ENCODE results near the gene PEAK1.

The PEAK1 gene

GRCh38 chr15:77098572-77098971, 321.3 kb downstream of the PEAK1 start:
- DNase-seq (ENCODE audit: low read depth in 1 of 2, low spot score in 1 of 2): no peak

- no peak for DNase-seq (ENCODE audit: low read depth in 1 of 2, low spot score in 1 of 2)
These were observed 322.0 kb downstream of the PEAK1 start for GRCh38 chr15:77097921-77098320.

GRCh38 chr15:77097248-77097721, 322.6 kb downstream of the PEAK1 start:
- no peak for DNase-seq (ENCODE audit: low read depth in 1 of 2, low spot score in 1 of 2)

GRCh38 chr15:77096541-77096940, 323.4 kb downstream of the PEAK1 start:
- no peak for DNase-seq (ENCODE audit: low read depth in 1 of 2, low spot score in 1 of 2)

- no peak for DNase-seq (ENCODE audit: low read depth in 1 of 2, low spot score in 1 of 2)
These were observed 323.8 kb downstream of the PEAK1 start for GRCh38 chr15:77096138-77096537.

- no peak for DNase-seq (ENCODE audit: low read depth in 1 of 2, low spot score in 1 of 2)
These were observed 325.4 kb downstream of the PEAK1 start for GRCh38 chr15:77094397-77095030.

GRCh38 chr15:77093436-77093835, 326.5 kb downstream of the PEAK1 start:
- DNase-seq (ENCODE audit: low read depth in 1 of 2, low spot score in 1 of 2): no peak

- no peak for DNase-seq (ENCODE audit: low read depth in 1 of 2, low spot score in 1 of 2)
These were observed 328.8 kb downstream of the PEAK1 start for GRCh38 chr15:77091097-77091496.

- DNase-seq (ENCODE audit: low read depth in 1 of 2, low spot score in 1 of 2): no peak
These were observed 332.7 kb downstream of the PEAK1 start for GRCh38 chr15:77087213-77087612.

GRCh38 chr15:77085297-77085696, 334.6 kb downstream of the PEAK1 start:
- no peak for DNase-seq (ENCODE audit: low read depth in 1 of 2, low spot score in 1 of 2)

GRCh38 chr15:77084436-77084835, 335.5 kb downstream of the PEAK1 start:
- no peak for DNase-seq (ENCODE audit: low read depth in 1 of 2, low spot score in 1 of 2)

- peak; percentile 12 to 16 for DNase-seq (ENCODE audit: low read depth in 1 of 2, low spot score in 1 of 2)
These were observed 336.3 kb downstream of the PEAK1 start for GRCh38 chr15:77083381-77084160.

GRCh38 chr15:77081971-77082370, 337.9 kb downstream of the PEAK1 start:
- no peak for DNase-seq (ENCODE audit: low read depth in 1 of 2, low spot score in 1 of 2)

GRCh38 chr15:77076323-77076915, 343.5 kb downstream of the PEAK1 start:
- DNase-seq (ENCODE audit: low read depth in 1 of 2, low spot score in 1 of 2): no peak

GRCh38 chr15:77075528-77075927, 344.4 kb downstream of the PEAK1 start:
- no peak for DNase-seq (ENCODE audit: low read depth in 1 of 2, low spot score in 1 of 2)

GRCh38 chr15:77074350-77074749, 345.6 kb downstream of the PEAK1 start:
- no peak for DNase-seq (ENCODE audit: low read depth in 1 of 2, low spot score in 1 of 2)

GRCh38 chr15:77071305-77072223, 348.3 kb downstream of the PEAK1 start:
- DNase-seq (ENCODE audit: low read depth in 1 of 2, low spot score in 1 of 2): no peak

GRCh38 chr15:77070495-77071304, 349.2 kb downstream of the PEAK1 start, which contains the start of gene TSPAN3:
TSPAN3 (minus strand) TSS chr15:77071109; CDS start chr15:77070954, 155 bp downstream.
- peak; percentile 79 to 88 for DNase-seq (ENCODE audit: low read depth in 1 of 2, low spot score in 1 of 2)

GRCh38 chr15:77070180-77070494, 349.8 kb downstream of the PEAK1 start:
- DNase-seq (ENCODE audit: low read depth in 1 of 2, low spot score in 1 of 2): no peak

- DNase-seq (ENCODE audit: low read depth in 1 of 2, low spot score in 1 of 2): no peak
These were observed 350.3 kb downstream of the PEAK1 start for GRCh38 chr15:77069521-77070121.

Data from activated T-helper 1 cell treated with anti-CD3 and anti-CD28 coated beads, Interleukin-2, amount 50 U/mL, for 16 hours (primary cell).